ENCODE measurements around the gene CDH22.

- TF ChIP-seq CTCF (IDR thresholded peaks at IDR 0.05 in 4 of 5, conservative IDR thresholded peaks at IDR 0.05 in 1 of 5) (no peak), POLR2A (IDR thresholded peaks at IDR 0.05) (no peak)
Observed at GRCh38 chr20:46173652-46174468, 134.4 kb downstream of the CDH22 start.
